ENCODE measurements around the gene ZNF697. TPM values are rescaled to one million over a fixed set of nuclear protein-coding genes. Genes with fewer than 3 reads are reported as not detected.
A peak's percentile ranks its signal among the peaks of the same experiment; 100 is the strongest.
"Not testable (repeated sequence)": the region's sequence is repeated elsewhere in the genome, so short reads cannot be mapped to it uniquely, and the experiment has no call there.

The ZNF697 gene
- polyA plus RNA-seq, 12 donors, result 8.1 to 12.4 (median 10.0) TPM; not detected in 1

DNA sequence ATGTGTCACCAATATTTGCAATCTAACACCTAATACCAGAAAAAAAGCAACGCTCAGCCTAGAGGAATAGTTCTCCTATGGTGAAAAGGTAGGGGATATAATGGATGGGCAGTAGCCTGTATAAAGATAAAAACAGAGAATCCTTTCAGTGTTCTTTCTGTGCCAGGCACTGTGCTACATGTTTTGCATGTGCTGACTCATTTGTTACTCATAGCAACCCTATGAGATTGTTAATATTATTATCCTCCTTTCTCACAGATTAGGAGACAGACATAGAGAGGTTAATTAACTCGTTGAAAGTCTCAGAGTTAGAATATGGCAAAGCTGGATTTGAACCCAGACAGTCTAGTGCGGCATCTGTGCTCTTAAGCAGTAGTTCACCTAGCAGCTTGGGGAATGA, 45.3 kb downstream of the ZNF697 start:
- DNase-seq, result not testable (repeated sequence)

DNA sequence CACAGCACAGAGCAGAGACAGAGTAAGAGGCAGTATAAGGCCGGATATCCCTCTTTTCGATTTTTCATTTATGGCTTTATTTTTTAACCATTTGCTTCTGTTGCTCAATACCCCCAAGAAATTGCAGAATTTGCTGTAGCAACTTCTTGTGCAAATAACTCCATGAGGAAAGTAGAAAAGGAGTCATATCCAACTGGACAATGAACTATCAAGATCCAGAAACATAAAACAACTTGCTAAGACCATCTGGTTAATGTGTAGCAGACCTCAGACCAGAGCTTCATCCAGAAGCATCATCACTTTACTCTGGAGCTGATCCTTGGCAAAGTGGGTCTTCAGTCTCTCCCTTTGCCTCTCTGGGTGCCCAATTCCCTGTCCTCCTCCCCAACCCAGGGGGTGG, 45.9 kb downstream of the ZNF697 start:
- DNase-seq, result no peak

DNA sequence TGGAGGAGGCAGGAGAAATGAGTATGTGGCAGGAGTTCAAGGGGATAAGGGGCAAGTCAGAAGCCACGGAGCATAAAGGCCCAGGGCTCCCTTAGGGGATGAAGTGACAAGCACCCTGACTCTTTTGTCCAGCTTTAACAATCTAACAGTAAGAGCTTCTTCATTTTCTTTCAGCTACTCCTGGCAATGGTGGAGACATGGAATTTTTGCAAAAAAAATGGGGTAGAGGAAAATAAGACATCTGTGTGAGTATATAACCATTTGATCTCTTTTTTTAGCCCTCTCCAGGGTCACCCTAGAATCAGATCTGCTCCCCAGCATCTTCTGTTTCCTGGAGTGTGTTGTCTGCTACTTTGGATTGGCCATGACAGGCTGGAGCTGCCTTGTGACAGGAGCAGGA, 47.1 kb downstream of the ZNF697 start:
- no peak for DNase-seq

DNA sequence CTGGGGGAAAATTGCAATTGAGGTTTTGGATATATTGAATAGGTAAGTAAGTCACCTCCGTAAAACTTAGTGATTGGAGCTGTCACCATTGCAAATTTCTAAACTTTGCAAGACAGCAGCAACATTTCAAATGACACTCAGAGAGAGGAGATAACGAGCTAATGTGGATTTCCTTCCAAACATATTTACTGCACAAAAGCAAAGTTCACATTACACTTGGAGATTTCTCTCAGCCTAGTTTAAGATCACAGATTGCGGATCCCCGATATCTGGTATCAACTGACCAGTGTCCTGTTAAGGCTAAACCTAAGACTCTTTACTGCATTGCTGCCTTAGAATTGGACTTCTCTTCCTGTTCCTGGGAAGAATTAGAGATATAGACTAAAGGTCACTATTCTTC, 47.5 kb downstream of the ZNF697 start:
- DNase-seq, result no peak

DNA sequence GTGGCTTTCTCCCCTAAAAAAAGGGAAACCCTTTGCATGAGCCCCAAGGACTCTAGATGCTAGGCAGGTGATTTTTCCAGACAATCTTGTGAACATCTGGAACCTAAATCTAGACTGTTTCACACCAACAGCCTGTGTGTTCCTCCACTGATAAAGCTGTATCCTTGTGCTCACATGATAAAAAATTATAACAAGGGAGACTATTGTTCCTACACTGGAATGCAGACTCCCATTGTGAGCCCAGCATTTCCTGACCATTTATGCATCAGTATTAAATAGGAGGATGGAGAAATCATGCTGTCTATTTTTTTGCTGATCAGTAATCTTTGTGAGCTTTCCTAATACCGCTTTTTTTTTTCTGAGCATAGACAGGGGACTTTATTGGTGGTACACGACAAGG, 52.5 kb downstream of the ZNF697 start:
- DNase-seq, result no peak

DNA sequence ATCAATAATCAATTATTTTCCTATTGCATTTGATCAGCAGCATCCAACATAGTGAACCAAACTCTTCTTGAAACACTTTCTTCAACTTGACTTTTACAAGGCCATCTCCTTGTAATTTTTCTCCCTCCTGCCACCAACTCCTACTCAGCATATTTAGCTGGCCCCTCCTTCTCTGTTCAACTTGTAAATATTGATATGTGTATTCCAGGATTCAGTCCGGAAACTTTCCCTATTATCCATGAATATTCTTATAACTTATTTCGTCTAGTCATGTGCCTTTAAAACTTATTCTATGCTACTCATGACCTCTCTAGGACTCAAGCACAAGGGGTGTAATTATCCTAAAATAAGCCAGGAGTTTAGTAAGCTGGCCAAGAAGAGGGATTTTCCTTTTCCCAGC, 52.9 kb downstream of the ZNF697 start:
- DNase-seq, result no peak

DNA sequence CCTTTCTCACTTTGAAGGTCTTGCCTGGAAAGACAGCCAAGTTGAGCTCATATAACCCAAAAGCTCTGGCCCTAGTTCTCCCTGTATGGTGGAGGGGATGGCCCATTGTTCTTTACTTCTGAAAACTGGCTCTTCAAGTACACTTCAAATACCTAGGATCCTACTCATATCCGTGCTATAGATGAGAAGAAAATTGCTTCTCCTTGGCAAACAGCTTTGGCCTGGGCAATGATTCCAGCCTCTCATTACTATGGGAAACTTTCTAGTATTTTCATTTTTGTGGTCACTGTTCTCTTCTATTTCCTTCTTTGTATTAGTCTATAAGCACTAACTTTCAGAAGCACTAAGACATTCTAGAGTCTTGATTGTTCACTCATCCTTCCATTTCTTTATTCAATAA, 53.7 kb downstream of the ZNF697 start:
- no peak for DNase-seq

DNA sequence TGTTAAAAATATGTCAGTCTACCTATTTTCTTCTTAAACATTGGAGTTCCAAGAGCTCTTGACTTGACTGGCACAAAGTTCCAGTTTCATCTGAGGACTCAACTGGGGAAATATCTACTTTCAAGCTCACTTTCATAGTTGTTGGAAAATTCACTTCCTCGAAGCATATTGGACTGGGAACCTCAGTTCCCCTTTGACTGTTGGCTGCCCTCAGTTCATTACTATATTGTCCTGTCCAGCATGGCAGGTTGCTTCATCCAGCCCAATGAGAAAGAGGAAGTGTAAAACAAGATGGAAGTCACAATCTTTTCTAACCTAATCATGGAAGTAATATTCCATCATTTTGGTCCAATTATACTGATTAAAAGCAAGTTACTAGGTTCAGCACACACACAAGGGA, 54.3 kb downstream of the ZNF697 start:
- DNase-seq, result no peak

DNA sequence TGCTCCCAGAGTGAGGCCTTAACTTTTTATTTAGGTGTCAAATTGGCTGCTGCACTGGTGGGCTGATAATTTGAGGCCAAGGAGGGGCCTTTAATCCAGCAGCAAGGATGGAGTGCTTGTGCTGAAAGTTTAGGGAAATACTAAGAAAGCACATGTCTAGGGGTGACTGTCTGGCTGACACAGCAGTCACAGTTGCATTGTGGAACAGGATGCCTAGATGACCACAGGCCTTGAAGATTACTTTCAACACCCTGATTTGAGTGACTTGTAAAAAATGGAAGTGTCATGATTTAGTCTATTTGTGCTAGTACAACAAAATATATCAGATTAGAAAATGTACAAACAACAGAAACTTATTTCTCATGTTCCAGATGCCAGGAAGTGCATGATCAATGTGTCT, 57.7 kb downstream of the ZNF697 start:
- DNase-seq, result no peak

DNA sequence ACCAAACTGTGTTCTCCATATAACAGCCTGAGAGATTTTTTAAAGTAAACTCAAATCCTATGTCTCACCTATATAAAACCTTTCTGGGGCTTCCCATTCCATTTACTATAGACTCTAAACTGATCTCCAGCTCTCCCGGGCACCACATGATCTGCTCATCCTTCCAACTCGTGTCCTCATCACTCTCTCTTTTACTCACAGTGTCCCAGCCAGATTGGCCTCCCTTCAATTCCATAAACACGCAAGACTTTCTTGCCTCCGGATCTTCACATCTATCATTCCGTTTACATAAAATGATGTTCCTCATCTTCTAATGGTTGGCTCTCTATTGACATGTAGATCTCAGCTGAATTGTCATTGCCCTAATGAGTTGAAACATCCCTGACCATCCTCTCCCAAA, 59.4 kb downstream of the ZNF697 start:
- no peak for DNase-seq

DNA sequence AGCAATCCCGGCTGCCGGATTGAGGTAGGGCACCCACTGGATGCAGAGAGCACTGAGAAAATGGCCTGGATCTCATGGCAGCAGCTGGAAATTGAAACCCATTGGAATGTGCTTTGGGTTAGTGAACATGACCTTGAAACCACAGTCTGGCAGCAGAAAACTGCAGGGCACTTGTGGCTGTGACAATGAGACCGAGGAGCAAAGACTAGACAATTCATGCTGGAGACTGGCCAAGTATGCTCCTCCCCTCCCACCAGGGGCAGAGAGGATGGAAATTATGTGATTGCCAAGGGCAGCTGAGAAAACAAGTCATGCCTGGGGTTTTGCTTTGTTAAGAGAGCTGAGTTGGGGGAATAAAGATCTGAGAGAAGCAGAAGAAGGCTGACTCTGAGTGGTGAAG, 60.7 kb downstream of the ZNF697 start:
- no peak for DNase-seq

DNA sequence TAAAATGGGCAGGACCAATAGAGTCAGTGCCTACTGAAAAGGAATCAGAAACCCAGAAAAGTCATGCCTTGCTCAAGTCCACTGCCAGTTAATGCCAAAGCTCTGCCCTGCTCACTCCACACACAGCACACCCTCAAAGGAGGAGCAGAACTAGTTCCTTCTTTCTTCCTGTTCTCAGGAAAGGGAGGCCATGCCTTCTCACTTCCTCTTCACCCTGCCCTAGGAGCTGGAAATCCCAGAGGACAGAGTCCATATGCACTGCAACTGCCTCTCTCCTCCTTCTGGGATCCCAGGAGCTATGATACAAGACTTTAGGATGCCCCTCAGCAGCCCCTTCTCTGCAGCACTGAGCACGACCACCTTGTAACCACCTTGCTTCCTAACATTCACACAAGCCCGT, 62.3 kb downstream of the ZNF697 start:
- not testable (repeated sequence) for DNase-seq

DNA sequence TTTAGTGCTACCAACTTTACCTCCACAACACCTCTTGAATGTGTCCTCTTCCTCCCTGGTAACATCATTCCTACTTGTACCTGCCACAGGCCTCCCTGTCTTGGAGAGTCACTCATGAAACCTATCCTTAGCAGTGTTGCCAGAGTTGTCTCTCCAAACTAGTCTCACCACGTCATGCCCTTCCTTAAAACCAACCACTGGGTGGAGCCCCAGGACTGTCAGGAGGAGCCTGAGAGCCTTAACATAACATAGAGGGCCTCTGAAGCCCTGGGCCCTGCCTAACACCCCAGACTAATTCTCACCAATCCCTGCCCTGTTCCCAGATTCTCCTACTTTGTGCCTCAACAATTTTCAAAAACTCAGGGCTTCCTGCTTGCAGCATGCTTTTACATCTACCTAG, 65.3 kb downstream of the ZNF697 start:
- DNase-seq, result peak; percentile 39

DNA sequence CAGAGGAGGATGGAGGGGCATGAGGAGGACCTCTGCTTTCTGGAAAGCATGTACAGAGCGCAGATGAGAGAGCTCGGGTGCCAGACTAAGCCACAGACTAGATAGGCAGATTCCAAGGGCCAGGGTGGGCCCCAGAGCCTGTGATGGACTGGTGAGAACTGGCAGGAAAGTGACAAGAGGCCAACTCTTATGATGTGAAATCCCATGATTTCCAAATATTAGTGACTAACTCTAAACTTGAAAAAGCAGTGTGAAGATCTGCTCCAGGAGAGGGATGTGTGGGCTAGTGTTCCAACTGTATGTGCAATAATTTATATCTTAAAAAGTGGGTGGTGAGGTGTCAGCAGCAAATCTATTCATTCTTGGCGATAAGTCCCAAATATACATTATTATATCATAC, 67.0 kb downstream of the ZNF697 start:
- not testable (repeated sequence) for DNase-seq

DNA sequence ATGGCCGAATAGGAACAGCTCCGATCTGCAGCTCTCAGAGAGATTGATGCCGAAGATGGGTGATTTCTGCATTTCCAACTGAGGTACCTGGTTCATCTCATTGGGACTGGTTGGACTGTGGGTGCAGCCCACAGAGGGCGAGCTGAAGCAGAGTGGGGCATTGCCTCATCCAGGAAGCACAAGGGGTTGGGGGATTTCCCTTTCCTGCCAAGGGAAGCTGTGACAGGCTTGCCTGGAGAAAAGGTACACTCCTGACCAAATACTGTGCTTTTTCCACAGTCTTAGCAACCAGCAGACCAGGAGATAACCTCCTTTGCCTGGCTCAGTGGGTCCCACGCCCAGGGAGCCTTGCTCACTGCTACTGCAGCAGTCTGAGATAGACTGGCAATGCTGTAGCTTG, 74.2 kb downstream of the ZNF697 start:
- no peak for DNase-seq

DNA sequence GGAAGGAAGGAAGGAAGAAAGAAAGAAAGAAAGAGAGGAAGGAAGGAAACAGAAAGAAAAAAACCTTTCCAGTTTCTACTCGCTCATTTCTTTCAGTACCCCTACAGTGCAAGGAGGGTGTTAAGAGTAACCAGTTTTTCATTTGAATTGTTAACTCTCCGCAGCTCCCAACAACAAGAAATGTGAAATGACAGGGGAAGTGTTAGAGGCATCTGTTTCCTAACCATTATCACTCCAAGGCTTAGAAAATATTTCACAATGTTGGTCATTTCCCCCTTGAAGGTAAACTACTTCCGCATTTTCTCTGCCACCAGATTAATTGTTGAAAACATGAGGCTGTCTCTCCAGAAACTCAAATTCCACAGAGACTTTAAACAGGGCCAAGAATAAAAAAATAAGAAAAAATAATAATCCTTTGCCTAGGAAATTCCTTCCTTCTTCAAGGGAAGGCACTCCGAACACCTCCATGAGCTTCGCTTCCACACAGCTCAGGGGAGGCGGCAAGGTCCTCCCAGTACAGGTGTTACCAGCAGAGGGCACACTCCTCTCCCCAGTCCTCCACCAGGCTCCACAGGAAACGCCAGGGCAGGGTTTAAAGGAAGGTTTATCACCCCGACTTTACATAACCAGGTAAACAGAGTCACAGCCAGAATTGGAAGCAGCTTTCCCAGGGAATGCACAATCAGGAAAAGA, 78.0 kb downstream of the ZNF697 start:
- not testable (repeated sequence) for DNase-seq

Other genes starting within 250 kb of the ZNF697 start
- under 1 TPM in 2 of 12 donors, not detected in 10; 0.14 to 0.24 TPM for gene HSD3B2, start 233.1 kb downstream of the ZNF697 start, polyA plus RNA-seq (ENCODE audit: insufficient read length in 12 of 12)
- gene HSD3B1, start 141.1 kb downstream of the ZNF697 start, polyA plus RNA-seq (ENCODE audit: insufficient read length in 12 of 12), result under 1 TPM in 9 of 12 donors, not detected in 3; 0.19 to 0.93 (median 0.34) TPM
- gene PHGDH, start 63.7 kb upstream of the ZNF697 start, polyA plus RNA-seq (ENCODE audit: insufficient read length in 12 of 12), result 100 to 1,000 TPM in 2 of 12 donors, 10 to 100 TPM in 9, not detected in 1; 47.4 to 155 (median 64.8) TPM
- gene HMGCS2, start 120.6 kb upstream of the ZNF697 start, polyA plus RNA-seq (ENCODE audit: insufficient read length in 12 of 12), result 10 to 100 TPM in 1 of 12 donors, 1 to 10 TPM in 1, under 1 TPM in 7, not detected in 3; 0.08 to 27.9 (median 0.36) TPM
- 10 to 100 TPM in 1 of 12 donors, under 1 TPM in 1, not detected in 10; 0.30 to 22.2 TPM for gene REG4, start 163.2 kb upstream of the ZNF697 start, polyA plus RNA-seq (ENCODE audit: insufficient read length in 12 of 12)
- gene ADAM30, start 248.2 kb upstream of the ZNF697 start, polyA plus RNA-seq (ENCODE audit: insufficient read length in 12 of 12), result not detected

Data from muscle of arm (tissue), 12 donors.